HG03565 (cell line): ENCODE data around the gene RGS11.
"Not testable (repeated sequence)": the region's sequence is repeated elsewhere in the genome, so short reads cannot be mapped to it uniquely, and the experiment has no call there.

Source experiments
- ATAC-seq: cut with Tn5 transposase; IDR thresholded peaks from one replicate; pipeline ENCODE4 v1.9.1; 2021; ENCODE audit warnings: mild to moderate bottlenecking, moderate library complexity; ENCODE audit not compliant: unreplicated experiment

Gene RGS11

DNA sequence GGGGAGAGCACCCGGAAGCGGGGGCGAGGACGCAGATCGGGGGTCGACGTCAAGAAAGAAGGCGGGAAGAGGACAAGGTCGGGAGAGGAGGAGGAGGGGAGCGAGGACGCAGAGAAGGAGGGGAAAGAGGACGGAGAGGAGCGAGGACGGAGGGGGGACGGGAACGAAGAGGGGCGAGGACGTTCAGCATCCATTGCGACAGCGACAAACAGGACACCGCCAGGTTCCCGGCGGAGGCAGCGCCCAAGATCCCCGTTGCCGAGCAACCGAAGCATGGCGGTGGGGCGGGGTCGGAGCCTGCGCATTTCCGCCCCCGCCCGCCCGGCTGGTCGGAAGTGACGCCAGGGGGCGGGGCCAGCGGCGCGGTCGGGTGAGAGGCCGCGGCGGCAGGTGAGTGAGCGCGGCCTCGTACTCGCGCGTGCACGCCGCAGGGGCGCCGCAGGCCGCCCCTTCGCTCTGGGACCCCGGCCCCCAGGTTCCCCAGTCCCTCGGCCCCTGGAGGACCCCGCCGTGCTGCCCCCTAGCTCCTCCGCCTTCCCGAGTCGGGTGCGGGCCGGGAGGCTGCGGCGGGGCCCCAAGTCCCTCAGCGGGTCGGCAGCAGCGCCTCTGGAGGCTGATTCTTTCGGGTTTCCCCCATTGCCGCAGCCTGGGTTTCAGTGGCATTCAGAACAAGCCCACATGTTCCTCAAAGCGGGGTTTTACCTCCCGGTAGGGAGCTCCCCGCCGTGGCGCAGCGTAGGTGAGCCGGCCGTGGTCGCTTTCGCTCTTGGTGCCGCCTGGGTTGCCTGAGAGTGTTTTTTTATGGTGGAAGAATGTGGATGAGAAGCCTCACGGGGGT lies 41.1 kb downstream of the RGS11 start, which contains the start of gene FAM234A:
Gene FAM234A, plus strand, starts transcription at position 354 of the 838 bp plus-strand sequence. CDS start 19,593 bp downstream, outside the sequence.
- peak; percentile 83 for ATAC-seq

DNA sequence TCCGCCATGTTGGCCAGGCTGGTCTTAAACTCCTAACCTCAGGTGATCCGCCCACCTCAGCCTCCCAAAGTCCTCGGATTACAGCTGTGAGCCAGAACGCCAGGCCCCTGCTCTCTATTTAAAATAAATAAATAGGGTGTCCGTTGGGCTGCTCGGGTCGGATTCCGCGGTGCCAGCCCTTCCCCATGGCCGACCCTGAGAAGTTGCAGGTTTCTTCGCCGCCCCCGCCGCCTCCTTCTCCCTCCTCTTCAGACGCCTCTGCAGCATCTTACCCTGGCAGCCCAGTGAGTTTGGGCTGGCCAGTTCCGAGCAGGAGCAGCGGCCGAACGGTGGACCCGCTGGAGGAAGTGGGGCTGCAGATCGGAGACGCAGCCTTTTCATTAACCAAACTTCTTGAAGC lies 44.8 kb downstream of the RGS11 start:
- ATAC-seq: no peak

DNA sequence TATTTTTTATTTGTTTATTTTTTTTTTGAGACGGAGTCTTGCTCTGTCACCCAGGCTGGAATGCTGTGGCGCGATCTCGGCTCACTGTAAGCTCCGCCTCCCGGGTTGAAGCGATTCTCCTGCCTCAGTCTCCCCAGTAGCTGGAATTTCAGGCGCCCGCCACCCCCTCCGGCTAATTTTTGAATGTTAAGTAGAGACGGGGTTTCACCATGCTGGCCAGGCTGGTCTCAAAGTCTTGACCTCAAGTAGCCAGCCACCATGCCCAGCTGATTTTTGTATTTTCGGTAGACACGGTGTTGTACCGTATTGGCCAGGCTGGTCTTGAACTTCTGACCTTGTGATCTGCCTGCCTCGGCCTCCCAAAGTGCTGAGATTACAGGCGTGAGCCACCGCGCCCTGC lies 45.4 kb downstream of the RGS11 start:
- not testable (repeated sequence) for ATAC-seq

DNA sequence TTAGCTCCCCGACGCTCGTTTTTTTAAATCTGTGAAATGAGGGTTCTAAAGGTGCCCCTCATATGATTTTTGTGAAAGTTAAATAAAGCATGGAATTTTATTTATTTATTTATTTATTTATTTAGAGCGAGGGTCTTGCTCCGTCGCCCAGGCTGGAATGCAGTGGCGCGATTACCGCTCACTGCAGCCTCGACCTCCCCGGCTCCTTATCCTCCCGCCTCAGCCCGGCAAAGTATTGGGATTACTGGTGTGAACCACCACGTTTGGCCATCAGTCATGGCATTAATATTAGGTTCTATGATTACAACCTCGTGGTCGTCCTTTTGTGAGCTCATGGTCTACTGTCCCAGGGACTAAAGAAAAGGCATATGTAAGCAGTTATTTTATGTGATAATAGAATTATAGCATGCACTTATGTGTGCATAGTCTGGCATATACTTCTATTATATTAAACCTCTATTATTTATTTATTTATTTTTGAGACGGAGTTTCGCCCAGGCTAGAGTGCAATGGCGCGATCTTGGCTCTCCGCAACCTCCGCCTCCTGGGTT lies 45.9 kb downstream of the RGS11 start:
- no peak for ATAC-seq

DNA sequence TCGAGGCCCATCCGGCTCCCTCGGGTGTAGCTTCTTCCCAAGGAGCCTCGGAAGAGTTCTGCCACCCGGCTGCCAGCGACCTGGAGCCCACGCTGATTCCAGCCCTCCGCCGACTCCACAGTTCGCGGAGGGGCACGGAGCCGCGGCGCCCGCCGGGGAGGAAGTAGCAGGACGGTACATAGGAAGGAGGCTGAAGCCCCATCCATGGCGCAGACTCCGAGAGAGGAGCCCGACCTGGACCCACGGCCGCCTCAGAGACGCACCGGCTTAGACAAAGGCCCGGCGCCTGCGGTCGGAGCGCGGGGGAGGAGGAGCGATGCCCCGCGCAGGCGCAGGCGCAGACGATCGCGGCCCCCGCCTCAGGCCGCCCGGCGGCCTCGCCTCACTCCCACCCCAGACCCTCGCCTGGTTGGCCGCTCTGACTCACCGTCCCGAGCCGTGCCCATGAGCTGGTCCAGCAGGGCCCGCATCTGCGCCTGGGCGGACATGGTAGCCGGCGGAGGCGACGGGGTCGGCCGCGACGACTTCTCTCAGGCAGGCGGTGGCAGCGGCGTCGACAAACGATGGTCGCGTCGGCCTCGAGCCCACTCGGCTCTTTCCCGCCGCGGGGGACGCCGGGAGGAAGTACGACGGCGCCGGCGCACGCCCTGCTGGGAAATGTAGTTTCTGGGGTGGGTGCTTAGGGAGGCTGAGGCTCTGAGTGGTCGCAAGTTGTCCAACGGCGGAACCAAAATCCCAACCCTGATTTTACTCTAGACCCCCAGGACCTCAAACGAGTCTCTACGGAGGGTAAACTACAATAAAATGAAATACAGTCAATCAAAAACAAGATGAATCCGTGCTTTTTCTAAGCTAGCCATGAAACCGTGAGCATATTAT lies 46.7 kb downstream of the RGS11 start, which contains the start of gene LUC7L:
Gene LUC7L, minus strand, starts transcription at position 598 of the 879 bp plus-strand sequence. Its CDS starts 110 bp downstream, at position 488.
- peak; percentile 72 for ATAC-seq

DNA sequence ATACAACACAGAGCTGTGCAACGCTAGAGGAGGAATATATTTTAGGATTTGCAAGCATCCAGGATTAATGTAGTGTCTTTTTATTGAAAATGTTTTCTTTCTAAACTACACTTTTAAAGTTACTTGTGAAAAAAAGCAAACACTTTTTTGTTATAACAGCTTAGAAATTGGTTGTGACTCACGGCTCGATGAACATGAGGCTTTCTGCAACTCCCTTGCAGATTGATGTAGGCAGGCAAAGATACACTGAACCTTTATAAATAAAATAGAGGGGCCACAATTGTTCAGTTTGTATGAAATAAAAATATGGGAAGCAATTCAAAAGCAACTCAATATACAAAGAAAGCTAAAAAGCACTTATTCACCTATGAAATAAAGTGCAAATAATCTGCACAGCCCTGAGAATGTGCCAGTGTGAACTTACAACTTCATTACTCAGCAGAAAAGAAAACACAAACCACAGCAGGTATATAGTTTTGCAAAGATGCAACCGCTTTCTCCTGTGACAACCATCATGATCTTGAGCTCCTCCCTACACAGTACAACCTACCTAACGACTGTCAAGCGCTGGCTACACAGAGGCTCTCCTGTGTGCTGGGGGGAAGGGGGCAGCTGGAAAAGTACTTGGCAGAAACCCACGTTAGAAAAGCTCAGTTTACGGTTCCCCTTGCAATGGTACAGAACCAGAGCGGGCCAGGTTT lies 47.4 kb downstream of the RGS11 start:
- ATAC-seq: no peak

DNA sequence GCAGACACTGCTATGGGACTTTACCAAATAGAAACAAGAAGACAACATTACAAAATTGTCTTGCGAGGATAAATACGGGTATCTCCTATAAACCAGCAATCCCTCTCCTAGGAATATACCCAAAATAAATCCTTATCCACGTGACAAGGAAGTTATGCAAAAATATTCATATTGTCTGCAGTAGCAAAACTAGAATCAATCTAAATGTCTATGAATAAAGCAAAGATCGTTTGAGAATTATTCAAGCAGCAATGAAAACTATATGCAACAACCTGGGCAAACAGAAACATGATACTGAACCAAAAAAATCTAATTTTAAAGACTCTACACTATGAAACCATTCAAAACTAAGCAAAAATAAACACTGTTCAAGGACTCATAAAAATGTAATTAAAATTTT lies 55.7 kb downstream of the RGS11 start:
- no peak for ATAC-seq
